ENCODE results near the gene CACNA1G.
A peak's percentile ranks its signal among the peaks of the same experiment; 100 is the strongest.

- TF ChIP-seq, protein P1, sequence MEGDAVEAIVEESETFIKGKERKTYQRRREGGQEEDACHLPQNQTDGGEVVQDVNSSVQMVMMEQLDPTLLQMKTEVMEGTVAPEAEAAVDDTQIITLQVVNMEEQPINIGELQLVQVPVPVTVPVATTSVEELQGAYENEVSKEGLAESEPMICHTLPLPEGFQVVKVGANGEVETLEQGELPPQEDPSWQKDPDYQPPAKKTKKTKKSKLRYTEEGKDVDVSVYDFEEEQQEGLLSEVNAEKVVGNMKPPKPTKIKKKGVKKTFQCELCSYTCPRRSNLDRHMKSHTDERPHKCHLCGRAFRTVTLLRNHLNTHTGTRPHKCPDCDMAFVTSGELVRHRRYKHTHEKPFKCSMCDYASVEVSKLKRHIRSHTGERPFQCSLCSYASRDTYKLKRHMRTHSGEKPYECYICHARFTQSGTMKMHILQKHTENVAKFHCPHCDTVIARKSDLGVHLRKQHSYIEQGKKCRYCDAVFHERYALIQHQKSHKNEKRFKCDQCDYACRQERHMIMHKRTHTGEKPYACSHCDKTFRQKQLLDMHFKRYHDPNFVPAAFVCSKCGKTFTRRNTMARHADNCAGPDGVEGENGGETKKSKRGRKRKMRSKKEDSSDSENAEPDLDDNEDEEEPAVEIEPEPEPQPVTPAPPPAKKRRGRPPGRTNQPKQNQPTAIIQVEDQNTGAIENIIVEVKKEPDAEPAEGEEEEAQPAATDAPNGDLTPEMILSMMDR (IDR thresholded peaks at IDR 0.05), result no peak
- TF ChIP-seq POLR2AphosphoS5 (IDR thresholded peaks at IDR 0.05), result peak in 2 of 3 donors; percentile 46 to 48
- TF ChIP-seq POLR2A (IDR thresholded peaks at IDR 0.05), result no peak
Measured at GRCh38 chr17:50564916-50565315, 4.4 kb downstream of the CACNA1G start.

All from breast epithelium (tissue), 3 donors.